K562 (cell line): ENCODE measurements around the gene BZW2. TPM values are rescaled to one million over a fixed set of nuclear protein-coding genes. Genes with fewer than 3 reads are reported as not detected.

ENCODE experiments used
- ASH1L ChIP-seq: fragments of 450-650 bp; IDR thresholded peaks from 2 replicates; pipeline ENCODE4 v1.6.1; 2018; ENCODE audit warnings: borderline replicate concordance, mild to moderate bottlenecking, low read depth; ENCODE audit not compliant: partially characterized antibody
- ETV6 ChIP-seq, 3 experiments: fragments of 150-350 bp in 1 of 3; sonication (generic) in 1 of 3; formaldehyde crosslinking in 1 of 3; IDR thresholded peaks; 2 replicates each; pipeline versions ENCODE4 v1.6.1 to v1.8.0; 2014 to 2022; ENCODE audit warnings: borderline replicate concordance in 2 of 3, low read depth in 2 of 3, antibody characterized with exemption in 1 of 3, low read length in 1 of 3, mild to moderate bottlenecking in 1 of 3, missing genetic modification reagents in 1 of 3
- KLF13 ChIP-seq: fragments of 450-650 bp; IDR thresholded peaks from 2 replicates; pipeline ENCODE4 v1.6.1; 2016; ENCODE audit warnings: missing genetic modification characterization, low read depth, mild to moderate bottlenecking, missing compliant biosample characterization, moderate library complexity, borderline replicate concordance
- LCOR ChIP-seq: sonication (generic); formaldehyde crosslinking; IDR thresholded peaks from 2 replicates; pipeline ENCODE4 v1.8.0; 2022; ENCODE audit warnings: mild to moderate bottlenecking, missing genetic modification reagents
- MCM2 ChIP-seq: fragments of 450-650 bp; IDR thresholded peaks from 2 replicates; pipeline ENCODE4 v1.6.1; 2017; ENCODE audit warnings: low read depth, mild to moderate bottlenecking
- NFYB ChIP-seq: IDR thresholded peaks from 2 replicates; pipeline ENCODE4 v1.6.1; 2011; ENCODE audit warnings: mild to moderate bottlenecking, moderate library complexity; ENCODE audit not compliant: insufficient read length; ENCODE audit errors: extremely low read depth
- NR2F6 ChIP-seq: fragments of 450-650 bp; formaldehyde crosslinking; IDR thresholded peaks from 2 replicates; pipeline ENCODE4 v1.4.0; 2020; ENCODE audit warnings: mild to moderate bottlenecking
- NUFIP1 ChIP-seq: fragments of 450-650 bp; IDR thresholded peaks from 2 replicates; pipeline ENCODE4 v1.6.1; 2018; ENCODE audit not compliant: partially characterized antibody
- RBM17 ChIP-seq: fragments of 200-400 bp; formaldehyde crosslinking; IDR thresholded peaks from 2 replicates; pipeline ENCODE4 v1.6.1; 2017; ENCODE audit warnings: low read depth, mild to moderate bottlenecking, low read length, borderline replicate concordance
- RHOXF2B ChIP-seq: fragments of 250-450 bp; sonication (Bioruptor Pico); conservative IDR thresholded peaks from 2 replicates; pipeline ENCODE4 v1.5.1; 2021
- SAP30 ChIP-seq: fragments of 200-600 bp; sonication (generic); IDR thresholded peaks from 2 replicates; pipeline ENCODE4 v1.6.1; 2012; ENCODE audit warnings: borderline replicate concordance, low read depth, mild to moderate bottlenecking, moderate library complexity, low read length, control low read depth, inconsistent platforms; ENCODE audit not compliant: insufficient read depth, poor library complexity, severe bottlenecking
- TCF7L2 ChIP-seq: fragments of 150-350 bp; IDR thresholded peaks from 2 replicates; pipeline ENCODE4 v1.6.1; 2016; ENCODE audit warnings: low read depth, mild to moderate bottlenecking, low read length, moderate library complexity
- TOE1 ChIP-seq, 2 experiments: fragments of 450-650 bp in 1 of 2; sonication (generic) in 1 of 2; formaldehyde crosslinking in 1 of 2; IDR thresholded peaks; 2 replicates each; pipeline versions ENCODE4 v1.7.1 to v1.8.0; 2016 to 2022; ENCODE audit warnings: borderline replicate concordance in 2 of 2, mild to moderate bottlenecking in 2 of 2, antibody characterized with exemption in 1 of 2, inconsistent platforms in 1 of 2, low read depth in 1 of 2, missing genetic modification reagents in 1 of 2, moderate library complexity in 1 of 2
- ZNF140 ChIP-seq: fragments of 250-450 bp; sonication (Bioruptor Pico); IDR thresholded peaks from 2 replicates; pipeline ENCODE4 v1.8.0; 2021; ENCODE audit warnings: moderate library complexity, mild to moderate bottlenecking, inconsistent platforms
- polyA plus RNA-seq, 8 experiments: library from polyadenylated mRNA; depleted of rRNA in 4 of 8; stranded (reverse) in 5 of 8; unstranded in 3 of 8; fragments of >200 nt; fragmentation: Nextera tagmentation in 2 of 8; fragmentation: Illumina TruSeq in 1 of 8; extraction: Ambion mirVana in 2 of 8; extraction: Trizol in 1 of 8; gene quantifications; 2 replicates each; pipeline versions ENCODE4 v1.2.1 to v1.2.3, GENCODE V29; 2011 to 2014; ENCODE audit warnings: inconsistent platforms in 1 of 8, missing spikeins in 1 of 8
- total RNA-seq, 7 experiments: library from RNA; depleted of rRNA in 6 of 7; stranded (reverse); fragments of >200 nt in 6 of 7; fragmentation: Illumina TruSeq in 2 of 7; extraction: Trizol in 2 of 7; gene quantifications; 2 replicates each; pipeline versions ENCODE4 v1.2.1 to v1.2.3, GENCODE V29; 2011 to 2021; ENCODE audit warnings: low replicate concordance in 1 of 7
- TF ChIP-seq, protein P1 (sequence below): sonication (generic); formaldehyde crosslinking; IDR thresholded peaks from 2 replicates; pipeline ENCODE4 v1.8.1; 2022; ENCODE audit warnings: missing genetic modification reagents
- TF ChIP-seq, protein P2 (sequence below): fragments of 250-450 bp; sonication (Bioruptor Pico); IDR thresholded peaks from 2 replicates; pipeline ENCODE4 v1.8.0; 2022; ENCODE audit warnings: inconsistent platforms, mild to moderate bottlenecking, moderate library complexity, borderline replicate concordance
- TF ChIP-seq, protein P3 (sequence below): fragments of 250-450 bp; sonication (Bioruptor Pico); IDR thresholded peaks from 2 replicates; pipeline ENCODE4 v1.5.0; 2020; ENCODE audit warnings: mild to moderate bottlenecking
- TF ChIP-seq, protein P4 (sequence below): fragments of 450-650 bp; IDR thresholded peaks from 2 replicates; pipeline ENCODE4 v1.6.1; 2016; ENCODE audit warnings: low read depth, mild to moderate bottlenecking, moderate library complexity

Gene BZW2
- total and polyA plus RNA-seq, 9 of the 15 experiments (the other 6 are each of a cell fraction or from before 2014, with no cell fraction given): 140 to 316 (median 173) TPM

DNA sequence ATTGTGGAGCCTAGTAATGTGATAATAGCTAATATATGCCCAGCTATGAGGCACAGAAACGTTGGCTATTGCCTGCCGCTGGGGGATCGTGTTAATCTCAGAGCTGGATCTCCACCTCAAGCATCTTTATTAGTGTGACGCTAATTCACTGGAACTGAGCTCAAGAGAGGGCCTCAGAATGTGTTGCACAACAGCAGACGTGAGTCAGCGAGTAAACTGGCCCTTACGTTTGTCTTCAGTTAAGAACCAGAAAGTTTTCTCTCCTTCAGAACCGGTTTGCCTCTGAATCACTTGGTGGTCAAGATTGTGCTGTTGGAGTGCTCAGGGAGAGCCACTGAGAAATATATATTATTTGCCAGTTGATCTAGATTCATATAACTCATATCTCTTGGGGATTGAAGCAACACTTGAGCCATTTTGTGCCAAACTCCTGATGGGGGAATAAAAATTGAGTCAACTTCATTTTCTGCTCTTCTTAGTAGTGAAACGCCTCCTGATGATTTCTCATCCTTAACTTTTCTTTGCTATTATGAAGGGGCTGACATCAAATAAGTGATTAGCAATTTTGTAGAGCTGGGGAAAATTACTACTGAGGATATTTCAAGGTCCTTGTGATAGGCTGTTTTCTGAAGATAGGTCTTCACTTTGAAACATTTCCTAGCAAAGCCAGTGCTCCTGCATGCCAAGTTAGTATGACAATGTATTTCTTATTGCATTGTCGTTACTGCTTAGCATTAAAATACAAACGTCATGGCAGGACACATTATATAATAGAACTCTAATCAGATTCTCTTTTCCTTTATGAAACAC lies 22.3 kb downstream of the BZW2 start (continued):
- TF ChIP-seq, protein P1, sequence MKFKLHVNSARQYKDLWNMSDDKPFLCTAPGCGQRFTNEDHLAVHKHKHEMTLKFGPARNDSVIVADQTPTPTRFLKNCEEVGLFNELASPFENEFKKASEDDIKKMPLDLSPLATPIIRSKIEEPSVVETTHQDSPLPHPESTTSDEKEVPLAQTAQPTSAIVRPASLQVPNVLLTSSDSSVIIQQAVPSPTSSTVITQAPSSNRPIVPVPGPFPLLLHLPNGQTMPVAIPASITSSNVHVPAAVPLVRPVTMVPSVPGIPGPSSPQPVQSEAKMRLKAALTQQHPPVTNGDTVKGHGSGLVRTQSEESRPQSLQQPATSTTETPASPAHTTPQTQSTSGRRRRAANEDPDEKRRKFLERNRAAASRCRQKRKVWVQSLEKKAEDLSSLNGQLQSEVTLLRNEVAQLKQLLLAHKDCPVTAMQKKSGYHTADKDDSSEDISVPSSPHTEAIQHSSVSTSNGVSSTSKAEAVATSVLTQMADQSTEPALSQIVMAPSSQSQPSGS (CRISPR knock-in tag): no peak
- TF ChIP-seq LCOR (CRISPR knock-in tag) (no peak), ZNF140 (peak; percentile 21; the same call in 1 of the 2 replicates), NUFIP1 (peak; percentile 25), NR2F6 (CRISPR knock-in tag) (no peak), ETV6 (IDR thresholded peaks at IDR 0.05; ENCODE audit: borderline replicate concordance in 1 of 2, low read depth in 2 of 2, low read length in 1 of 2) (no peak), ETV6 (CRISPR knock-in tag; IDR thresholded peaks at IDR 0.05; ENCODE audit: borderline replicate concordance) (no peak), ASH1L (no peak), KLF13 (tag) (peak; percentile 82), RHOXF2B (CRISPR knock-in tag) (no peak), TCF7L2 (no peak), RBM17 (no peak), SAP30 (no peak), TOE1 (IDR thresholded peaks at IDR 0.05; ENCODE audit: borderline replicate concordance) (no peak), TOE1 (CRISPR knock-in tag; IDR thresholded peaks at IDR 0.05; ENCODE audit: borderline replicate concordance, low read depth) (no peak), MCM2 (no peak), NFYB (no peak)
- TF ChIP-seq, protein P2, sequence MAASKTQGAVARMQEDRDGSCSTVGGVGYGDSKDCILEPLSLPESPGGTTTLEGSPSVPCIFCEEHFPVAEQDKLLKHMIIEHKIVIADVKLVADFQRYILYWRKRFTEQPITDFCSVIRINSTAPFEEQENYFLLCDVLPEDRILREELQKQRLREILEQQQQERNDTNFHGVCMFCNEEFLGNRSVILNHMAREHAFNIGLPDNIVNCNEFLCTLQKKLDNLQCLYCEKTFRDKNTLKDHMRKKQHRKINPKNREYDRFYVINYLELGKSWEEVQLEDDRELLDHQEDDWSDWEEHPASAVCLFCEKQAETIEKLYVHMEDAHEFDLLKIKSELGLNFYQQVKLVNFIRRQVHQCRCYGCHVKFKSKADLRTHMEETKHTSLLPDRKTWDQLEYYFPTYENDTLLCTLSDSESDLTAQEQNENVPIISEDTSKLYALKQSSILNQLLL: no peak
- TF ChIP-seq, protein P3, sequence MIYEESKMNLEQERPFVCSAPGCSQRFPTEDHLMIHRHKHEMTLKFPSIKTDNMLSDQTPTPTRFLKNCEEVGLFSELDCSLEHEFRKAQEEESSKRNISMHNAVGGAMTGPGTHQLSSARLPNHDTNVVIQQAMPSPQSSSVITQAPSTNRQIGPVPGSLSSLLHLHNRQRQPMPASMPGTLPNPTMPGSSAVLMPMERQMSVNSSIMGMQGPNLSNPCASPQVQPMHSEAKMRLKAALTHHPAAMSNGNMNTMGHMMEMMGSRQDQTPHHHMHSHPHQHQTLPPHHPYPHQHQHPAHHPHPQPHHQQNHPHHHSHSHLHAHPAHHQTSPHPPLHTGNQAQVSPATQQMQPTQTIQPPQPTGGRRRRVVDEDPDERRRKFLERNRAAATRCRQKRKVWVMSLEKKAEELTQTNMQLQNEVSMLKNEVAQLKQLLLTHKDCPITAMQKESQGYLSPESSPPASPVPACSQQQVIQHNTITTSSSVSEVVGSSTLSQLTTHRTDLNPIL (CRISPR knock-in tag): no peak
- TF ChIP-seq, protein P4, sequence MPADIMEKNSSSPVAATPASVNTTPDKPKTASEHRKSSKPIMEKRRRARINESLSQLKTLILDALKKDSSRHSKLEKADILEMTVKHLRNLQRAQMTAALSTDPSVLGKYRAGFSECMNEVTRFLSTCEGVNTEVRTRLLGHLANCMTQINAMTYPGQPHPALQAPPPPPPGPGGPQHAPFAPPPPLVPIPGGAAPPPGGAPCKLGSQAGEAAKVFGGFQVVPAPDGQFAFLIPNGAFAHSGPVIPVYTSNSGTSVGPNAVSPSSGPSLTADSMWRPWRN: no peak
